NB4 (cell line): ENCODE results near the gene VPS37B.

Experiments used
- CTCF ChIP-seq: IDR thresholded peaks from one replicate; pipeline ENCODE4 v1.5.1; 2012; ENCODE audit warnings: low read depth, low read length
- MAX ChIP-seq: IDR thresholded peaks from 2 replicates; pipeline ENCODE4 v1.6.1; 2011; ENCODE audit warnings: low read depth, low read length
- MYC ChIP-seq: IDR thresholded peaks from 2 replicates; pipeline ENCODE4 v1.6.1; 2011; ENCODE audit warnings: low read depth, low read length
- POLR2A ChIP-seq: IDR thresholded peaks from 2 replicates; pipeline ENCODE4 v1.6.1; 2011; ENCODE audit warnings: mild to moderate bottlenecking; ENCODE audit not compliant: insufficient read length; ENCODE audit errors: extremely low read depth

- TF ChIP-seq POLR2A (no peak), MYC (no peak), CTCF (no peak), MAX (no peak)
Observed at GRCh38 chr12:122853582-122854245, 42.2 kb downstream of the VPS37B start.
